ENCODE data around the gene ASB16. TPM values are rescaled to one million over a fixed set of nuclear protein-coding genes. Genes with fewer than 3 reads are reported as not detected.

Gene ASB16
- total and polyA plus RNA-seq, 9 of the 15 experiments (the other 6 are each of a cell fraction or from before 2014, with no cell fraction given), result 0.03 to 0.07 TPM; not detected in 7

GRCh38 chr17:44134752-44135568, 35.5 kb upstream of the ASB16 start:
- ATAC-seq (no peak), DNase-seq (ENCODE audit: extremely low read depth in 1 of 4, low spot score in 3 of 4) (no peak), FAIRE-seq (no peak)
- no peaks in the 10 kb centered on the region for H3K27me3 ChIP-seq (ENCODE audit: control insufficient read depth in 2 of 2, insufficient read depth in 2 of 2, low read length in 2 of 2)
- H3K79me2 ChIP-seq (ENCODE audit: control insufficient read depth, insufficient read depth, low read length), result no peaks in the 10 kb centered on the region
- peaks cover 30 to 33% of the 10 kb centered on the region in 2 experiments for H3K4me1 ChIP-seq (replicated peaks in 1 of 2; ENCODE audit: control insufficient read depth in 2 of 2, insufficient read depth in 2 of 2, low read length in 2 of 2)
- no peaks in the 10 kb centered on the region for H3K9me1 ChIP-seq (ENCODE audit: control insufficient read depth, insufficient read depth, low read length)
- H3K4me2 ChIP-seq (ENCODE audit: insufficient read depth, low read length), result no peak overlapping the region
- in situ Hi-C loops (cut with MboI), result no loop called here
- TF ChIP-seq CEBPG (CRISPR knock-in tag; IDR thresholded peaks at IDR 0.05) (peak; percentile 70), CEBPG (tag; conservative IDR thresholded peaks at IDR 0.05 in 1 of 2, IDR thresholded peaks at IDR 0.05 in 1 of 2) (peak in 1 of 2 experiments; percentile 78; a peak in 2 of 4 replicates), ZNF121 (CRISPR knock-in tag; conservative IDR thresholded peaks at IDR 0.05) (peak; percentile 36; the same call in 1 of the 2 replicates), MEF2D (tag; conservative IDR thresholded peaks at IDR 0.05; ENCODE audit: low read depth) (no peak), ZZZ3 (IDR thresholded peaks at IDR 0.05) (no peak), ZNF175 (CRISPR knock-in tag; IDR thresholded peaks at IDR 0.05; ENCODE audit: low read depth) (0 out of 2 replicates have a peak, but pooled peaks have one; percentile 28), KLF10 (CRISPR knock-in tag; IDR thresholded peaks at IDR 0.05) (no peak), ZNF584 (CRISPR knock-in tag; IDR thresholded peaks at IDR 0.05; ENCODE audit: low read depth) (0 out of 2 replicates have a peak, but pooled peaks have one; percentile 30), SP1 (CRISPR knock-in tag; IDR thresholded peaks at IDR 0.05) (no peak), MEIS2 (IDR thresholded peaks at IDR 0.05; ENCODE audit: partially characterized antibody) (no peak)
- TF ChIP-seq, protein P1, sequence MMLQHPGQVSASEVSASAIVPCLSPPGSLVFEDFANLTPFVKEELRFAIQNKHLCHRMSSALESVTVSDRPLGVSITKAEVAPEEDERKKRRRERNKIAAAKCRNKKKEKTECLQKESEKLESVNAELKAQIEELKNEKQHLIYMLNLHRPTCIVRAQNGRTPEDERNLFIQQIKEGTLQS (IDR thresholded peaks at IDR 0.05), result peak; percentile 68
- TF ChIP-seq, protein P1 (CRISPR knock-in tag; conservative IDR thresholded peaks at IDR 0.05), result no peak
- ChIA-PET POLR2A (interaction anchor here (0.7 to 1.5 kb wide), 3 partner anchors 11 to 406 kb away, joined by 3 to 7 read pairs (median 3); partner anchors contain the start of gene HDAC5), CTCF (ENCODE audit: low intra/inter-chr PET ratio) (no interaction called here)
- peak overlapping the region in 1 of 2 experiments; percentile 46; a peak in 1 of 4 replicates for H3K9ac ChIP-seq (ENCODE audit: insufficient read depth in 1 of 2, low read depth in 2 of 2, low read length in 2 of 2)
- no peaks in the 10 kb centered on the region for H3K9me3 ChIP-seq (replicated peaks; ENCODE audit: control insufficient read depth, insufficient read depth, low read depth, low read length)
- WGBS (ENCODE audit: insufficient coverage, low coverage, missing lambda C conversion rate), result 86% methylated on average over 8 of the region's 9 CpGs
- no peaks in the 10 kb centered on the region for H3K36me3 ChIP-seq (ENCODE audit: control insufficient read depth, insufficient read depth, low read length)
- intact Hi-C loops (cut with micrococcal nuclease), result no loop called here
- no peak overlapping the region for H3K27ac ChIP-seq (ENCODE audit: extremely low read depth, low read depth, low read length)
- BruUV-seq (replicated peaks), result no TSS peak
- no peak overlapping the region for H3K4me3 ChIP-seq
- no peaks in the 10 kb centered on the region for H4K20me1 ChIP-seq (replicated peaks; ENCODE audit: control insufficient read depth, insufficient read depth, low read length)
- no peak overlapping the region for H2AFZ ChIP-seq (ENCODE audit: low read depth, low read length)
